Fibroblast of the aortic adventitia (primary cell): ENCODE data around the gene KIF24. TPM values are rescaled to one million over a fixed set of nuclear protein-coding genes. Genes with fewer than 3 reads are reported as not detected.
"Not testable (repeated sequence)": the region's sequence is repeated elsewhere in the genome, so short reads cannot be mapped to it uniquely, and the experiment has no call there.

Experiments used
- DNase-seq: peaks from one replicate; pipeline ENCODE4 v3.0.0-alpha.2; 2010; ENCODE audit warnings: low read depth
- H3K4me3 ChIP-seq: 2 replicates; pipeline ENCODE4 v1.5.1; 2011; ENCODE audit warnings: low read depth, mild to moderate bottlenecking, control low read depth, low read length, moderate library complexity
- CTCF ChIP-seq: IDR thresholded peaks from 2 replicates; pipeline ENCODE4 v1.5.1; 2011; ENCODE audit warnings: mild to moderate bottlenecking, low read length, control low read depth, inconsistent platforms; ENCODE audit not compliant: insufficient read depth
- total RNA-seq: library from RNA; depleted of rRNA; stranded (reverse); fragments of >200 nt; gene quantifications from 2 replicates; pipeline ENCODE4 v1.2.3, GENCODE V29; 2012; ENCODE audit warnings: low replicate concordance

Gene KIF24
- total RNA-seq, 1 donor: 8.2 TPM

GRCh38 chr9:34370335-34370969 is 41.4 kb upstream of the KIF24 start:
- no peak for TF ChIP-seq CTCF
- H3K4me3 ChIP-seq: no peak overlapping the region
- DNase-seq: no peak

- no peak for TF ChIP-seq CTCF
Measured at GRCh38 chr9:34369636-34370035, 40.6 kb upstream of the KIF24 start.

GRCh38 chr9:34368796-34369195 is 39.7 kb upstream of the KIF24 start:
- not testable (repeated sequence) for H3K4me3 ChIP-seq, DNase-seq

More at GRCh38 chr9:34369636-34370035, 40.6 kb upstream of the KIF24 start:
- no peak overlapping the region for H3K4me3 ChIP-seq
- DNase-seq: no peak

GRCh38 chr9:34367751-34368410 is 38.8 kb upstream of the KIF24 start:
- DNase-seq, H3K4me3 ChIP-seq: not testable (repeated sequence)

- DNase-seq: no peak
- no peak for TF ChIP-seq CTCF
- H3K4me3 ChIP-seq: no peak overlapping the region
Measured at GRCh38 chr9:34366365-34366764, 37.3 kb upstream of the KIF24 start.

GRCh38 chr9:34365282-34365681 is 36.2 kb upstream of the KIF24 start:
- no peak for DNase-seq
- no peak for TF ChIP-seq CTCF
- H3K4me3 ChIP-seq: no peak overlapping the region

- TF ChIP-seq CTCF: no peak
- peak; percentile 43 for DNase-seq
Measured at GRCh38 chr9:34363619-34364351, 34.7 kb upstream of the KIF24 start.

More at GRCh38 chr9:34363619-34364351, 34.7 kb upstream of the KIF24 start:
- no peak overlapping the region for H3K4me3 ChIP-seq
